ENCODE results near the gene SCYGR1. TPM values are rescaled to one million over a fixed set of nuclear protein-coding genes. Genes with fewer than 3 reads are reported as not detected.
"Not testable (repeated sequence)": the region's sequence is repeated elsewhere in the genome, so short reads cannot be mapped to it uniquely, and the experiment has no call there.

The SCYGR1 gene
- total RNA-seq, result not detected in 2 replicates

GRCh38 chr2:227387583-227387982, at the start of gene SCYGR1:
Gene SCYGR1 (minus strand): TSS chr2:227387949. CDS start chr2:227387949, 0 bp downstream.
- DNase-seq (ENCODE audit: extremely low read depth, low read depth, low spot score), result not testable (repeated sequence)

GRCh38 chr2:227436436-227437174, 48.9 kb upstream of the SCYGR1 start:
- DNase-seq (ENCODE audit: extremely low read depth, low read depth, low spot score), result no peak

- no peak for DNase-seq (ENCODE audit: extremely low read depth, low read depth, low spot score)
Observed at GRCh38 chr2:227433171-227433570, 45.4 kb upstream of the SCYGR1 start.

- DNase-seq (ENCODE audit: extremely low read depth, low read depth, low spot score), result no peak
Observed at GRCh38 chr2:227430639-227431038, 42.9 kb upstream of the SCYGR1 start.

- DNase-seq (ENCODE audit: extremely low read depth, low read depth, low spot score), result no peak
Observed at GRCh38 chr2:227428731-227429285, 41.1 kb upstream of the SCYGR1 start.

GRCh38 chr2:227423656-227424499, 36.1 kb upstream of the SCYGR1 start:
- DNase-seq (ENCODE audit: extremely low read depth, low read depth, low spot score), result no peak

- DNase-seq (ENCODE audit: extremely low read depth, low read depth, low spot score), result no peak
Observed at GRCh38 chr2:227420087-227421052, 32.6 kb upstream of the SCYGR1 start.

- no peak for DNase-seq (ENCODE audit: extremely low read depth, low read depth, low spot score)
Observed at GRCh38 chr2:227416701-227417100, 29.0 kb upstream of the SCYGR1 start.

GRCh38 chr2:227415538-227416424, 28.0 kb upstream of the SCYGR1 start:
- DNase-seq (ENCODE audit: extremely low read depth, low read depth, low spot score), result peak; percentile 60

GRCh38 chr2:227414846-227415245, 27.1 kb upstream of the SCYGR1 start:
- no peak for DNase-seq (ENCODE audit: extremely low read depth, low read depth, low spot score)

GRCh38 chr2:227413371-227413770, 25.6 kb upstream of the SCYGR1 start:
- no peak for DNase-seq (ENCODE audit: extremely low read depth, low read depth, low spot score)

- DNase-seq (ENCODE audit: extremely low read depth, low read depth, low spot score), result no peak
Observed at GRCh38 chr2:227412877-227413276, 25.1 kb upstream of the SCYGR1 start.

- no peak for DNase-seq (ENCODE audit: extremely low read depth, low read depth, low spot score)
Observed at GRCh38 chr2:227411990-227412350, 24.2 kb upstream of the SCYGR1 start.

GRCh38 chr2:227411320-227411989, 23.7 kb upstream of the SCYGR1 start:
- no peak for DNase-seq (ENCODE audit: extremely low read depth, low read depth, low spot score)

GRCh38 chr2:227410191-227410590, 22.4 kb upstream of the SCYGR1 start:
- DNase-seq (ENCODE audit: extremely low read depth, low read depth, low spot score), result no peak

- DNase-seq (ENCODE audit: extremely low read depth, low read depth, low spot score), result no peak
Observed at GRCh38 chr2:227407591-227408151, 19.9 kb upstream of the SCYGR1 start.

GRCh38 chr2:227406177-227407031, 18.7 kb upstream of the SCYGR1 start:
- DNase-seq (ENCODE audit: extremely low read depth, low read depth, low spot score), result peak; percentile 99
